ENCODE results near the gene AP1S1.

- TF ChIP-seq CTCF (IDR thresholded peaks at IDR 0.05), result no peak
- TF ChIP-seq POLR2A (IDR thresholded peaks at IDR 0.05), result no peak
These were observed 16.6 kb downstream of the AP1S1 start for GRCh38 chr7:101170617-101171441.

Data from right lobe of liver (tissue), 4 donors.